Activated T-cell treated with anti-CD3 and anti-CD28 coated beads, Interleukin-2, amount 50 U/mL, for 72 hours (primary cell): ENCODE data around the gene GRK3. TPM values are rescaled to one million over a fixed set of nuclear protein-coding genes. Genes with fewer than 3 reads are reported as not detected.
"Not testable (repeated sequence)": the region's sequence is repeated elsewhere in the genome, so short reads cannot be mapped to it uniquely, and the experiment has no call there.

Experiments
- ATAC-seq, 2 donors: fragments of 150-1000 bp; cut with Tn5 transposase; replicated peaks in 1 of 2; 2 replicates each; pipeline ENCODE4 v1.10.0; 2021; ENCODE audit warnings: moderate library complexity in 2 of 2, mild to moderate bottlenecking in 1 of 2
- DNase-seq, 2 donors: peaks; one replicate each; pipeline ENCODE4 v3.0.0; 2021 to 2022; ENCODE audit warnings: mixed read lengths in 1 of 2
- H3K27ac Mint-ChIP-seq: one replicate; pipeline ENCODE4 v1.8.0; 2022; ENCODE audit warnings: mild to moderate bottlenecking, moderate library complexity, mixed read lengths
- H3K27me3 Mint-ChIP-seq: one replicate; pipeline ENCODE4 v1.8.0; 2022; ENCODE audit warnings: low read depth, mixed read lengths
- H3K36me3 Mint-ChIP-seq, 2 donors: one replicate each; pipeline ENCODE4 v1.8.0; 2022; ENCODE audit warnings: mixed read lengths in 2 of 2, mild to moderate bottlenecking in 1 of 2; ENCODE audit not compliant: insufficient read depth in 2 of 2
- H3K4me1 Mint-ChIP-seq: one replicate; pipeline ENCODE4 v1.8.0; 2022; ENCODE audit warnings: low read depth, mixed read lengths
- H3K4me3 Mint-ChIP-seq, 2 donors: one replicate each; pipeline ENCODE4 v1.8.0; 2022; ENCODE audit warnings: mild to moderate bottlenecking in 2 of 2, mixed read lengths in 2 of 2, moderate library complexity in 2 of 2
- H3K9me3 Mint-ChIP-seq, 2 donors: one replicate each; pipeline ENCODE4 v1.8.0; 2022; ENCODE audit warnings: mixed read lengths in 2 of 2
- total RNA-seq, 2 donors: library from RNA; stranded (reverse); gene quantifications; one replicate each; pipeline ENCODE4 v1.2.3, GENCODE V29; 2022

GRK3 gene
- total RNA-seq, 2 donors from 2014 or later: 25.9 to 31.9 TPM

DNA sequence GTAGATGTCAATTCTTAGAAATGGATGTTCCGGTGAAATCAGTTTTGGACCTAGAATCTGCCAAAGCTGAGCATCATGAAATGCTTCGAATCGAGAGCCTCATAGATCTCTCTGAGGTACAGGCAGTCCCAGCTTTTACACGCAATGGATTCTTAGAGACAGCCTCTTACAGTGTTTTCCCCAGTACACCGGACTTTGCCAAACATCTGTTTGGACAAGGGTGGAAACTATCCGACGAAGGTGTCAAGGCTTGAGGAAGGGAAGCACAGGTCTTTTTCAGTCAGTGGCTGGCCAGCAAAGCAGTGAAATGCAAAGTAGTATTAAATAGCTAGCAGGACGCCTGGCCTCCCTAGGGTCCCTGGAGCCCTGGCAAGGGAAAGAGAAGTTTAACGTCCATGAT is 4.9 kb downstream of the GRK3 start:
- ATAC-seq: no peak
- H3K9me3 Mint-ChIP-seq: peaks cover 0 to 2% of the 10 kb centered on the region in 2 donors
- no peak overlapping the region for H3K27ac Mint-ChIP-seq
- peaks cover 6 to 9% of the 10 kb centered on the region in 2 donors for H3K36me3 Mint-ChIP-seq
- H3K27me3 Mint-ChIP-seq: peaks cover 20% of the 10 kb centered on the region
- no peak overlapping the region for H3K4me3 Mint-ChIP-seq
- peaks cover 43% of the 10 kb centered on the region for H3K4me1 Mint-ChIP-seq
- no peak for DNase-seq

DNA sequence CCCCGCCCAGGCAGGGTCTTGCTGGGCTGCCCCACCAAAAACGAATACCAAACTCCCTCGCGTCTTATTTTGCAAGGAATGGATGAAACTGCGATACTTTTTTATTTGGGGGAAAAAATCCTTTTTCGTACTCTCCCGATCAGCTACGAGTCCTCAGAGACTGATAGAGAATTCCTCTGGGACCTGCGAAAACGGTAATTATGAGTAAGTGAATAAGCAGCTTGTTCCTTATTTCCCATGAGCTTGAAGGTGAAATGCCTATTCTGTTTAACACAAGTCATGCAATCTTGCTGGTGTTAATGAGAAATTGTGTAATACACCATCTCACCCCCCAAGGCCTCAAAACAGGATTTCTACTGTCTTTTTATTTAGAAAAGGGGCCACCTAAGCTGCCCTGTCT is 5.5 kb downstream of the GRK3 start:
- Mint-ChIP-seq H3K36me3 (peaks cover 6 to 9% of the 10 kb centered on the region in 2 donors), H3K4me1 (peaks cover 43% of the 10 kb centered on the region), H3K4me3 (no peak overlapping the region), H3K27me3 (peaks cover 20% of the 10 kb centered on the region), H3K9me3 (peaks cover 0 to 2% of the 10 kb centered on the region in 2 donors), H3K27ac (no peak overlapping the region)
- ATAC-seq: no peak
- DNase-seq: no peak

DNA sequence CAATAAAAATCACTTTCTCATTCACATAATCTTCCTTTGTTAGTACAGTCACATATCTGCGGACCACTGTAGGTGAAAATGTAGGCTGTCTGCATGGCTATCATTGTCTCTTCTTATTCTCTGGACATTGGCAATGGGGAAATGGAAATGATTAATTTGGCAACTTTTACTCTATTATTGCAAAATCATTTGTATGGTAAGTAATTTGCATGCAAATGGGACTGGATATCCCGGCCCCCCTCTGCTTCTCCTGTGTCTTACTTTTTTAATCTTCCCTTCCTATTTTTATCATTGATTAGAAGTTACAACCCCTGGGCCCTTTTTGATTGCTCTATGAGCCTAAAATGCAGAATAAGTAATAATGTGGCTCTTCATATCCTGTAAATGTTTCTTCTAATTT is 6.0 kb downstream of the GRK3 start:
- Mint-ChIP-seq H3K27ac (no peak overlapping the region), H3K9me3 (peaks cover 0 to 2% of the 10 kb centered on the region in 2 donors), H3K27me3 (peaks cover 17% of the 10 kb centered on the region), H3K4me3 (no peak overlapping the region), H3K4me1 (peaks cover 40% of the 10 kb centered on the region), H3K36me3 (peaks cover 4 to 7% of the 10 kb centered on the region in 2 donors)
- ATAC-seq (no peak), DNase-seq (no peak)

DNA sequence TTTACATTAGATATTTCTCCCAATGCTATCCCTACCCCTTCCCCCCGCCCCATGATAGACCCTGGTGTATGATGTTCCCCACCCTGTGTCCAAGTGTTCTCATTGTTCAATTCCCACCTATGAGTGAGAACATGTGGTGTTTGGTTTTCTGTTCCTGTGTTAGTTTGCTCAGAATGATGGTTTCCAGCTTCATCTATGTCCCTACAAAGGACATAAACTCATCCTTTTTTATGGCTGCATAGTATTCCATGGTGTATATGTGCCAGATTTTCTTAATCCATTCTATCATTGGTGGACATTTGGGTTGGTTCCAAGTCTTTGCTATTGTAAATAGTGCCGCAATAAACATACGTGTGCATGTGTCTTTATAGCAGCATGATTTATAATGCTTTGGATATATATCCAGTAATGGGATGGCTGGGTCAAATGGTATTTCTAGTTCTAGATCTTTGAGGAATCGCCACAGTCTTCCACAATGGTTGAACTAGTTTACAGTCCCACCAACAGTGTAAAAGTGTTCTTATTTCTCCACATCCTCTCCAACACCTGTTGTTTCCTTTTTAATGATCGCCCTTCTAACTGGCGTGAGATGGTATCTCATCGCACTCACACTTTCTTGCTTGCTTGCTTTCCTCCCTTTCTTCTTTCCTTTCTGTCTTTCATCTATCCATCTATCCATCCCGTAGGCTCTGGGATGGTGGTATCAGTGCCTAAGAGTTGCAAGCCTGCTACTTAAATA is 7.7 kb downstream of the GRK3 start:
- Mint-ChIP-seq H3K4me1 (peaks cover 24% of the 10 kb centered on the region), H3K4me3 (peak overlapping the region; percentile 35 to 36)
- H3K36me3 Mint-ChIP-seq, H3K9me3 Mint-ChIP-seq, DNase-seq, H3K27ac Mint-ChIP-seq, ATAC-seq, H3K27me3 Mint-ChIP-seq: not testable (repeated sequence)

DNA sequence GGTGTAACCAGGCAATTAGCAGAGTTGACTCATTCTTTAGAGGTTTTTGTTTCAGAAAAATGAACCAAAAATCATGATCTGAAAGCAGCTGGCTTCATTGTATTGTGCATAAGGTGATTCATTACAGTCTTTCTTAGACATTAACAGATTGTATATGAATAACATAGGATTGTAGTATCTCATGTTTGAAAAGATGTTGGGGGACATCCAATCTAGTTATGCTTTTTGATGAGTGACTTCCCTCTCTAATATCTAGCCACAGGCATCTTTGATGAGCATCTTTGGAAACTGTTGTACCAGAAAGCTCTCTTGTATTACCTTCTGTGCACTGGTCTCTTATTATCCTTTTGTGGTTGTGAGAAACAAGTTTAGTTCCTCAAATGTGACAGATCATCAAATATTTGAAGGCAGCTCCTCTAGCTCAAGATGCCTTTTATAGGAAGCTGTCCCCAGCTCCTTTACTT is 8.3 kb downstream of the GRK3 start:
- Mint-ChIP-seq H3K27ac (peak overlapping the region; percentile 34), H3K4me3 (peak overlapping the region; percentile 35 to 36), H3K36me3 (peaks cover 2 to 5% of the 10 kb centered on the region in 2 donors), H3K9me3 (peaks cover 0 to 2% of the 10 kb centered on the region in 2 donors), H3K27me3 (peaks cover 6% of the 10 kb centered on the region), H3K4me1 (peaks cover 18% of the 10 kb centered on the region)
- DNase-seq (no peak), ATAC-seq (peak; percentile 69 to 87)

DNA sequence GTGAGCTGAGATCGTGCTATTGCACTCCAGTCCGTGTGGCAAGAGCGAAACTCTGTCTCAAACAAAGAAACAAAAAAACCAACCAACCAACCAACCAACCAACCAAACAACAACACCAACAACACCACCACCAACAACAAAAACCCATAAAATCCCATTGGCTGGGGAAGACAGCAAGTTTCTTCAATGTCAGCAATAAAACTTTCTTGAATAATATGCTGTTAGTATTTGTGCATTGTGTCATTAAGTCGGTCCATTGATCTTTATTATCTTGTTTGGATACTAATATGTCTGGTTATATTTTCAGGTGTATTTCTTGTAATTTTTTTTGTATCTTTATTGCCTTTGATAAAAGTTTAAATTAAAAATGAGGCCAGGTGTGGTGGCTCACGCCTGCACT is 9.4 kb downstream of the GRK3 start:
- no peak for DNase-seq
- peaks cover 16% of the 10 kb centered on the region for H3K4me1 Mint-ChIP-seq
- ATAC-seq: no peak
- no peak overlapping the region for H3K4me3 Mint-ChIP-seq
- H3K27me3 Mint-ChIP-seq: peaks cover 6% of the 10 kb centered on the region
- peaks cover 0 to 2% of the 10 kb centered on the region in 2 donors for H3K9me3 Mint-ChIP-seq
- H3K36me3 Mint-ChIP-seq: peaks cover 2 to 5% of the 10 kb centered on the region in 2 donors
- H3K27ac Mint-ChIP-seq: no peak overlapping the region

DNA sequence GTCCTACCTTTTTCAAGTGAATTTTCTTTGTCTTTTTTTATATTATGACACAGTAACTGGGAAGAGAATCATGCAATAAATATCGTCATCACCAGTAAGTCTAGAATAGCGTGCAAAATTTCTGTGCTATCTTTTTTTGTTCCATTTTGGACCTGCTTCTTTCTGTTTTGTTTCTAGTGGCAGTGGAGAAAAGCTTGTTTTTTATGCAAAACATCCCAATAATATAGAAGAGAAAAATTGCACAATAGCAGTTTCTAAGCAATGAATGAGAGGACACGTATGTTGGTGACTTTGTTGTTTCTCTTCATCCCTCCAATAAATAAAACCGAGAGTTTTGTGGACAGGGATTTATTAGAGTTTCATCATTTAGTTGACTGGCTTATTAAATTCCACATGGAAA is 10.3 kb downstream of the GRK3 start:
- DNase-seq: no peak
- H3K27ac Mint-ChIP-seq: no peak overlapping the region
- H3K9me3 Mint-ChIP-seq: peaks cover 0 to 2% of the 10 kb centered on the region in 2 donors
- H3K36me3 Mint-ChIP-seq: peaks cover 2 to 5% of the 10 kb centered on the region in 2 donors
- ATAC-seq: no peak
- peaks cover 6% of the 10 kb centered on the region for H3K27me3 Mint-ChIP-seq
- peaks cover 16% of the 10 kb centered on the region for H3K4me1 Mint-ChIP-seq
- no peak overlapping the region for H3K4me3 Mint-ChIP-seq

DNA sequence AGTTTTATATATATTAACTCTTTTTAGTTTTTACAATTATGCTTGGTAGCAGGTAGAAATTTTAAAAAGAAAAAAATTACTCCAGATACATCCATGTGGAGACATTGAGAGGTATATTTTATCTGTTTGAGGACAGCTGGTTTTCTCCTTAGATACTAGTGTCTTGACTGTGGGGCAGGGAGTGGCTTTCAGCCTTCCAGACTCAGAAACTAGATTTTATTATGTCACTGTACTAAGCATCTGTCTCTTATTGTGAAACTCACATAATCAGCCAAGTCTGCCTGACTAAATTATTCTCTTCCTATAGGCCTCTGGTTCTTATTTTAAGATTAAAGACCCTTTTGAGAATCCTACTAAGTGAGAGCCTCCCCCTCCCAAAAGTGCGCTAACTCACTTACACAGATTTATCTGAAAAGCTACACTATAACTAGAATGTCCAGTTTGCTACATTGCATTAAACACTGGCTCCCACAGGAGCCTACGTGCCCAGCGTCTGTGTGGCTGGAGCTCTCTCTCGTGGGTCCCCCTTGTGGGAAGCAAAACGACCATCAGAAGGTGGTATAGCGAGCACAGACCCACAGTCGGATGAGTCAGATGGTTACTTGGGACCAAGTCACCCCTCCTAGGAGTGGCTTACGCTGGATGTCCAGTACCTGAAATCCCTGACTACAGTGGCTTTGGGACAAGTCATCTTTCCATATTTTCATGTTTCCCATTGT is 11.4 kb downstream of the GRK3 start:
- H3K4me3 Mint-ChIP-seq, H3K27me3 Mint-ChIP-seq, ATAC-seq, DNase-seq, H3K27ac Mint-ChIP-seq, H3K9me3 Mint-ChIP-seq, H3K36me3 Mint-ChIP-seq: not testable (repeated sequence)
- H3K4me1 Mint-ChIP-seq: peaks cover 16% of the 10 kb centered on the region

DNA sequence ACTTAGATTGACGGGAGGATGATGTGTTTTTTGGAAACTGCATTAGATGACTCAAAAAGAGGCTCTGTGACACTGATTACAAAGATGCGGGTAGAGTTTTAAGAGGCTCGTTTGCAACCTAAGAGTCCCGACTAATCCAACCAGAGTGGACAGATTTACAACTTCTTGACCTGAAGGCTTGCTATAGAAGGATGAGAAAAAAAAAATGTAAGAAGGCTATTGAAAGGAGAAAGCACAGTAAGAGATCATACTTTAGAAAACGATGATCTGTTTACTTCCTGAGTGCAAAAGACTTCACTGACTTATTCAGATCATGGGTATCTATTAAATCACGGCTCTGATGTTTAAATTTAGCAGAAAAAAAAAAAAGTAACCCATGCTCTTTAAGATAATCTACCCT is 17.0 kb downstream of the GRK3 start:
- H3K4me1 Mint-ChIP-seq: peaks cover 11% of the 10 kb centered on the region
- not testable (repeated sequence) for H3K27ac Mint-ChIP-seq, H3K27me3 Mint-ChIP-seq, DNase-seq, H3K4me3 Mint-ChIP-seq, H3K9me3 Mint-ChIP-seq, ATAC-seq, H3K36me3 Mint-ChIP-seq

DNA sequence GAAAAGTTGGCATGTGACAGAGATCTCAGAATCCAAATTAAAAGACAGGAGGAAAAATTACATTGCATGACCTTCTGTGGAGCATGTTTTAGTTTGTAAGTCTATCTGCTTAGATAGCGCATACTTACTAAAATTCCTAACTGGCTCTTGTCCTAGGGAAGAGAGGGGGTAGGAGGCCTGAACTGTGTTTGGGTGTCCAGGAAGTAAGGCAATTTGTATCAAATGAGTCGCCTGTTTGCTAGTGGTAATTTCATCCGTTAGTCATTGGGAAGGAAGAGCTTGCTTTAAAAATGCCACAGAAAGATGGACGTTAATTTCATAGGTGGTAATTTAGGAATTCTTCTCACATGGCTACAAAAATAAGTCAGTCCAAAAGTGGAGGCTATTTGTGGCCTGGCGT is 18.5 kb downstream of the GRK3 start:
- H3K27me3 Mint-ChIP-seq: no peaks in the 10 kb centered on the region
- H3K9me3 Mint-ChIP-seq: peaks cover 0 to 2% of the 10 kb centered on the region in 2 donors
- DNase-seq: no peak
- no peak overlapping the region for H3K27ac Mint-ChIP-seq
- peaks cover 15% of the 10 kb centered on the region for H3K4me1 Mint-ChIP-seq
- peaks cover 0 to 1% of the 10 kb centered on the region in 2 donors for H3K36me3 Mint-ChIP-seq
- ATAC-seq: no peak
- no peak overlapping the region for H3K4me3 Mint-ChIP-seq

DNA sequence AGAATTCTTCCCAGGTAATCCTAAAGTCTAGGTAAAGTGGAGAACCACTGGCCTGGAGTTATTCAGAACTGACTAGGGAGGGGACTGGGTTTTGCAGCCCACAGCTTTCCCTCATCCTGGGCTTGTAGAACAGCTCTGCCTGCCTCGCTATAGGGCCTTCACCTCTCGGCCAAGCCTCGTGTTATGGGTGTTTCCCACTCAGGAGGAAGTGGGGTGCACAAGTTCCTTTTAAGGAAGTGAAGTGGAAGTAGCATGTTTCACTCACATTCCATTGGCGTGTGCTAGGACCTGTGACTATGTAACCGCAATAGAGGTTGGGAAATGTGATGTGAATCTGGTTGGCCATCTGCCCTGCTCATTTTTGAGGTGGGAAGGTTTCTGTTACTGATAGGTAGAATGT is 20.5 kb downstream of the GRK3 start:
- not testable (repeated sequence) for ATAC-seq, DNase-seq, H3K9me3 Mint-ChIP-seq, H3K36me3 Mint-ChIP-seq, H3K27ac Mint-ChIP-seq, H3K4me3 Mint-ChIP-seq, H3K27me3 Mint-ChIP-seq
- peaks cover 21% of the 10 kb centered on the region for H3K4me1 Mint-ChIP-seq

DNA sequence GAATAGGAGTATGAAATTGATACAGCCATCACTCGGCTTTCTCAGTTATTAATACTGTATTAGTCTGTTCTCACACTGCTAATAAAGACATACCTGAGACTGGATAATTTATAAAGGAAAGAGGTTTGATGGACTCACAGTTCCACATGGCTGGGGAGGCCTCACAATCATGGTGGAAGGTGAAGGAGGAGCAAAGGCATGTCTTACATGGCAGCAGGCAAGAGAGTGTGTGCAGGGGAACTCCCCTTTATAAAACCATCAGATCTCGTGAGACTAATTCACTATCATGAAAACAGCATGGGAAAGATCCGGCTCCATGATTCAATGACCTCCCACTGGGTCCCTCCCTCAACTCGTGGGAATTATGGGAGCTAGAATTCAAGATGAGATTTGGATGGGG is 25.2 kb downstream of the GRK3 start:
- not testable (repeated sequence) for DNase-seq, H3K4me3 Mint-ChIP-seq, H3K9me3 Mint-ChIP-seq, ATAC-seq, H3K27ac Mint-ChIP-seq, H3K27me3 Mint-ChIP-seq
- peaks cover 15% of the 10 kb centered on the region for H3K4me1 Mint-ChIP-seq
- H3K36me3 Mint-ChIP-seq: peaks cover 2 to 15% of the 10 kb centered on the region in 2 donors

DNA sequence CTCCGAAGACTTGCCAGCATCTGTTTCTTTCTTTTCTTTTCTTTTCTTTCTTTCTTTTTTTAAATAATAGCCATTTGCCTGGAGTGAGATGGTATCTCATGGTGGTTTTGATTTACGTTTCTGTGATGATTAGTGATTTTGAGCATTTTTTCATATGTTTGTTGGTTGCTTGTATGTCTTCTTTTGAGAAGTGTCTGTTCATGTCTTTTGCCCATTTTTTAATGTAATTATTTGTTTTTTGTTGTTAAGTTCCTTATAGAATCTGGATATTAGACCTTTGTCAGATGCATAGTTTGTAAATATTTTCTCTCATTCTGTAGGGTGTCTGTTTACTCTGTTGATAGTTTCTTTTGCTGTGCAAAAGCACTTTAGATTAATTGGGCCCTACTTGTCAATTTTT is 28.8 kb downstream of the GRK3 start:
- Mint-ChIP-seq H3K4me1 (peaks cover 12% of the 10 kb centered on the region), H3K36me3 (peaks cover 4 to 23% of the 10 kb centered on the region in 2 donors), H3K27ac (peak overlapping the region; percentile 71)
- H3K4me3 Mint-ChIP-seq, ATAC-seq, H3K27me3 Mint-ChIP-seq, H3K9me3 Mint-ChIP-seq, DNase-seq: not testable (repeated sequence)
